Measurements from ENCODE around the gene NRXN3.

NRXN3 gene

GRCh38 chr14:78710963-78711362 lies 540.8 kb downstream of the NRXN3 start:
- no peak overlapping the region for H3K4me3 ChIP-seq (ENCODE audit: low read length)
- H3K4me1 ChIP-seq (ENCODE audit: insufficient read depth, low read length) = 0 out of 2 replicates have a peak, but pooled peaks cover 8% of the 10 kb centered on the region
- H3K9ac ChIP-seq (ENCODE audit: low read depth, low read length) = no peak overlapping the region
- no peaks in the 10 kb centered on the region for H3K9me3 ChIP-seq (ENCODE audit: insufficient read depth, low read depth, low read length)
- H3K27ac ChIP-seq (ENCODE audit: low read length) = no peak overlapping the region
- H3K36me3 ChIP-seq (ENCODE audit: insufficient read depth, low read depth, low read length) = no peaks in the 10 kb centered on the region
- no peaks in the 10 kb centered on the region for H3K27me3 ChIP-seq (ENCODE audit: insufficient read depth, low read length)

GRCh38 chr14:78713716-78714115 lies 543.5 kb downstream of the NRXN3 start:
- H3K4me1 ChIP-seq (ENCODE audit: insufficient read depth, low read length) = 0 out of 2 replicates have a peak, but pooled peaks cover 8% of the 10 kb centered on the region
- no peak overlapping the region for H3K4me3 ChIP-seq (ENCODE audit: low read length)
- no peak overlapping the region for H3K9ac ChIP-seq (ENCODE audit: low read depth, low read length)
- H3K27ac ChIP-seq (ENCODE audit: low read length) = no peak overlapping the region
- H3K36me3 ChIP-seq (ENCODE audit: insufficient read depth, low read depth, low read length) = no peaks in the 10 kb centered on the region
- no peaks in the 10 kb centered on the region for H3K9me3 ChIP-seq (ENCODE audit: insufficient read depth, low read depth, low read length)
- no peaks in the 10 kb centered on the region for H3K27me3 ChIP-seq (ENCODE audit: insufficient read depth, low read length)

GRCh38 chr14:78714711-78715110 lies 544.5 kb downstream of the NRXN3 start:
- no peaks in the 10 kb centered on the region for H3K27me3 ChIP-seq (ENCODE audit: insufficient read depth, low read length)
- 0 out of 2 replicates have a peak, but pooled peaks cover 8% of the 10 kb centered on the region for H3K4me1 ChIP-seq (ENCODE audit: insufficient read depth, low read length)
- no peaks in the 10 kb centered on the region for H3K9me3 ChIP-seq (ENCODE audit: insufficient read depth, low read depth, low read length)

GRCh38 chr14:78721756-78722480 lies 551.7 kb downstream of the NRXN3 start:
- Histone ChIP-seq H3K27ac (ENCODE audit: low read length) (no peak overlapping the region), H3K27me3 (ENCODE audit: insufficient read depth, low read length) (no peaks in the 10 kb centered on the region), H3K9me3 (ENCODE audit: insufficient read depth, low read depth, low read length) (no peaks in the 10 kb centered on the region), H3K36me3 (ENCODE audit: insufficient read depth, low read depth, low read length) (no peaks in the 10 kb centered on the region), H3K4me1 (ENCODE audit: insufficient read depth, low read length) (peaks cover 16% of the 10 kb centered on the region; the same call in 1 of the 2 replicates), H3K4me3 (ENCODE audit: low read length) (no peak overlapping the region), H3K9ac (ENCODE audit: low read depth, low read length) (no peak overlapping the region)

More at GRCh38 chr14:78714711-78715110, 544.5 kb downstream of the NRXN3 start:
- Histone ChIP-seq H3K27ac (ENCODE audit: low read length) (no peak overlapping the region), H3K36me3 (ENCODE audit: insufficient read depth, low read depth, low read length) (no peaks in the 10 kb centered on the region), H3K4me3 (ENCODE audit: low read length) (no peak overlapping the region), H3K9ac (ENCODE audit: low read depth, low read length) (no peak overlapping the region)

- Histone ChIP-seq H3K27ac (ENCODE audit: low read length) (no peak overlapping the region), H3K9ac (ENCODE audit: low read depth, low read length) (no peak overlapping the region), H3K4me3 (ENCODE audit: low read length) (0 out of 2 replicates have a peak overlapping the region, but pooled peaks have one; percentile 13), H3K9me3 (ENCODE audit: insufficient read depth, low read depth, low read length) (no peaks in the 10 kb centered on the region), H3K27me3 (ENCODE audit: insufficient read depth, low read length) (no peaks in the 10 kb centered on the region), H3K4me1 (ENCODE audit: insufficient read depth, low read length) (peaks cover 16% of the 10 kb centered on the region; the same call in 1 of the 2 replicates), H3K36me3 (ENCODE audit: insufficient read depth, low read depth, low read length) (no peaks in the 10 kb centered on the region)
These were observed 554.9 kb downstream of the NRXN3 start for GRCh38 chr14:78725086-78725485.

- H3K9me3 ChIP-seq (ENCODE audit: insufficient read depth, low read depth, low read length) = no peaks in the 10 kb centered on the region
- H3K27me3 ChIP-seq (ENCODE audit: insufficient read depth, low read length) = no peaks in the 10 kb centered on the region
- peaks cover 3% of the 10 kb centered on the region; the same call in 1 of the 2 replicates for H3K4me1 ChIP-seq (ENCODE audit: insufficient read depth, low read length)
- H3K9ac ChIP-seq (ENCODE audit: low read depth, low read length) = no peak overlapping the region
- H3K4me3 ChIP-seq (ENCODE audit: low read length) = no peak overlapping the region
- H3K36me3 ChIP-seq (ENCODE audit: insufficient read depth, low read depth, low read length) = no peaks in the 10 kb centered on the region
- no peak overlapping the region for H3K27ac ChIP-seq (ENCODE audit: low read length)
These were observed 566.9 kb downstream of the NRXN3 start for GRCh38 chr14:78737116-78737515.

GRCh38 chr14:78737601-78738000 lies 567.4 kb downstream of the NRXN3 start:
- Histone ChIP-seq H3K27me3 (ENCODE audit: insufficient read depth, low read length) (no peaks in the 10 kb centered on the region), H3K9me3 (ENCODE audit: insufficient read depth, low read depth, low read length) (no peaks in the 10 kb centered on the region), H3K4me3 (ENCODE audit: low read length) (no peak overlapping the region), H3K9ac (ENCODE audit: low read depth, low read length) (no peak overlapping the region), H3K27ac (ENCODE audit: low read length) (no peak overlapping the region), H3K36me3 (ENCODE audit: insufficient read depth, low read depth, low read length) (no peaks in the 10 kb centered on the region), H3K4me1 (ENCODE audit: insufficient read depth, low read length) (no peaks in the 10 kb centered on the region; the same call in 1 of the 2 replicates)

DNA sequence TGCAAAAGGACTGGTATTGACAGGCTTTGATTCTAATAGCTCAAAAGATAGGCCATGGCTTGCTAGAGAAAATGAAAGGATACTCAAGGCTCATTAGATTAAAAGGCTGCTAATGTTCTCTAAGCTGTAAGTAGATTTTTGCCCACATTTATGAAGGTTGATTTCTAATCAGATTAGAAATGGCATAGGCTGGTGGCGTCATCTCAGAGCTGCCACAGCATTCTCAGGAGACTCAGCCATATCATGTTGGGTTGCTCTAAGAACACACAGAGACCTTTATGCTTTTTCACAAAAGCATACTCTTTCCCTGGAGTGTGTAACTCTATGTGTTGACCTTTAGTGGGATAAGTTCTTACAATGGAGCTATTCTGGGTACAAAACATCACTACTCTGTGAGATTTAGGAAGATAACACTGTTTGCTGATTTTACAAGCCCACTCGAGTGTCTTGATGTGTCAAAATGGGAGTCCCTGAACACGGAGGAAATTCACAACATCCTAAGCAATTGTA lies 576.0 kb downstream of the NRXN3 start:
- no peak overlapping the region for H3K9ac ChIP-seq (ENCODE audit: low read depth, low read length)
- no peaks in the 10 kb centered on the region for H3K9me3 ChIP-seq (ENCODE audit: insufficient read depth, low read depth, low read length)
- no peaks in the 10 kb centered on the region for H3K4me1 ChIP-seq (ENCODE audit: insufficient read depth, low read length)
- H3K27me3 ChIP-seq (ENCODE audit: insufficient read depth, low read length) = no peaks in the 10 kb centered on the region
- H3K27ac ChIP-seq (ENCODE audit: low read length) = no peak overlapping the region
- H3K4me3 ChIP-seq (ENCODE audit: low read length) = no peak overlapping the region
- no peaks in the 10 kb centered on the region for H3K36me3 ChIP-seq (ENCODE audit: insufficient read depth, low read depth, low read length)

DNA sequence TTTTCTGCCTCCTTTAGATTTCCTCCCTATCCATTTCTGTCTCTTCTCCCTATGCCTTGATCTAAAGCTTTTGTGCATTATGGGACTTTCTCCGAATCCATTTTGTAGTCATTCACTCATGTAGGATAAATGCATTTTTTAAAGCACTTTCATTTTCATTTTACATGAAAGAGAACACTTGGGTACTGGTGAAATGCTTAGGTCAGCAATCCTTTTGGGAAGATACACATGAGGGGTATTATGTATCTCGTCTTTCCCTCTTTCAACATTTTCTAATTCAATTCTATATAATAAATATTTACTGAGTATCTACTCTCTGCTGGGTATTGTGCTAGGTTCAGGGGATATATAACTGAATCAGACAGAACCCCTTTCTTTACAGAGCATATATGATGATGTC lies 577.6 kb downstream of the NRXN3 start:
- Histone ChIP-seq H3K9me3 (ENCODE audit: insufficient read depth, low read depth, low read length) (no peaks in the 10 kb centered on the region), H3K27ac (ENCODE audit: low read length) (no peak overlapping the region), H3K27me3 (ENCODE audit: insufficient read depth, low read length) (no peaks in the 10 kb centered on the region), H3K4me1 (ENCODE audit: insufficient read depth, low read length) (no peaks in the 10 kb centered on the region), H3K9ac (ENCODE audit: low read depth, low read length) (no peak overlapping the region), H3K36me3 (ENCODE audit: insufficient read depth, low read depth, low read length) (no peaks in the 10 kb centered on the region), H3K4me3 (ENCODE audit: low read length) (no peak overlapping the region)

DNA sequence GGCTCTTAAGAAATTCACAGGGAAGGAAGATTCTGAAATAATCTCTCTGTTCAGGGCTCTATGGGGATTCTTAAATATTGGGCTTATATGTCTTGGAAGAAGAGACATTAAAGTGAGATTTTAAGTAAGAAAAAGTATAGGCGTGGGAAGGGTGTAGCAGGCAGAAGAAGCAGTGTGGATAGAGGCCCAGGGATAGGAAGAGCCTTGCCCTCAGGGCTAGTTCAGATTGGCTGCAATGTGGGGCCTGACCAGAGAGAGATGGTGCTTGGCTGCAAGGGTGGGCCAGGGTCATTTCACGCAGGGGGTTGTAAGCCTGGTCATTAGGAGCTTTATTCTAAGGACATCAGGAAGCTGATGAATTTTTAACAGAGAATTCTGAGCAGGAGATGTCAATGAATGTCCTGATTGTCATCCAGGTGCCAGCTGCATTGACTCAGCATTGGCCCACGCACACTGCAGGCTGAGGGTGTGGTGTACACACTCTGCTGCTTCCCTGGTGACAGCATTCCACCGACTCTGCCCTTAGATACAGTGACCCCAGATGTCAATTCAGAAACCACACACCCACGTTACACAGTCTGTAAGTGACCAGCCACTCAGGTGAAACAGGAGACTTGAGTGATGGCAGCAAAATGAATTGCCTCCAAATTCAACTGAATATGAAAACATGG lies 582.5 kb downstream of the NRXN3 start:
- Histone ChIP-seq H3K9ac (ENCODE audit: low read depth, low read length) (no peak overlapping the region), H3K4me1 (ENCODE audit: insufficient read depth, low read length) (peaks cover 5% of the 10 kb centered on the region; the same call in 1 of the 2 replicates), H3K9me3 (ENCODE audit: insufficient read depth, low read depth, low read length) (no peaks in the 10 kb centered on the region), H3K27me3 (ENCODE audit: insufficient read depth, low read length) (no peaks in the 10 kb centered on the region), H3K27ac (ENCODE audit: low read length) (no peak overlapping the region), H3K36me3 (ENCODE audit: insufficient read depth, low read depth, low read length) (no peaks in the 10 kb centered on the region), H3K4me3 (ENCODE audit: low read length) (no peak overlapping the region)

GRCh38 chr14:78754059-78754458 lies 583.9 kb downstream of the NRXN3 start:
- Histone ChIP-seq H3K9ac (ENCODE audit: low read depth, low read length) (no peak overlapping the region), H3K4me3 (ENCODE audit: low read length) (no peak overlapping the region), H3K9me3 (ENCODE audit: insufficient read depth, low read depth, low read length) (no peaks in the 10 kb centered on the region), H3K36me3 (ENCODE audit: insufficient read depth, low read depth, low read length) (no peaks in the 10 kb centered on the region), H3K27ac (ENCODE audit: low read length) (no peak overlapping the region), H3K4me1 (ENCODE audit: insufficient read depth, low read length) (peaks cover 8% of the 10 kb centered on the region; the same call in 1 of the 2 replicates), H3K27me3 (ENCODE audit: insufficient read depth, low read length) (no peaks in the 10 kb centered on the region)

DNA sequence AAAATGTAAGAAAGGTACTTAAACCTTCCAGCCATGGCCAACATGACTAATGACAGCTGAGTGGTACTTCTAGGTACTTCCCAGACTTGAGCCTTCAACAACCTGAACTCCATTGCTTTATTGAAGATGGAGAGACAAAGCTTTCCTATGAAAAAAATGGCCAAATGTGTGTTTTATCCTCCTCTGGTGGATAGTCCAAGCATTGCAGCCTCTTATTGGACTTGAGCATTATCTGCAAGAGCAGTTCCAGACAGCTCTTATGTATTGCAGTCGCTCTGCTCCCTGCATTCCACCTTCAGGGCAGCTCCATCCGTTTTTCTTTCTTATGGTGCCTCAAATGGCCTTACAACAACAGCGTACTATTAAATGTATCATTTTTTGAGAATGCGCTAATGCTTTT lies 588.2 kb downstream of the NRXN3 start:
- H3K4me1 ChIP-seq (ENCODE audit: insufficient read depth, low read length) = peaks cover 8% of the 10 kb centered on the region; the same call in 1 of the 2 replicates
- no peaks in the 10 kb centered on the region for H3K9me3 ChIP-seq (ENCODE audit: insufficient read depth, low read depth, low read length)
- H3K27me3 ChIP-seq (ENCODE audit: insufficient read depth, low read length) = no peaks in the 10 kb centered on the region
- no peak overlapping the region for H3K4me3 ChIP-seq (ENCODE audit: low read length)
- H3K36me3 ChIP-seq (ENCODE audit: insufficient read depth, low read depth, low read length) = no peaks in the 10 kb centered on the region
- no peak overlapping the region for H3K9ac ChIP-seq (ENCODE audit: low read depth, low read length)
- no peak overlapping the region for H3K27ac ChIP-seq (ENCODE audit: low read length)
